ENCODE measurements around the gene STK33.

STK33 gene

DNA sequence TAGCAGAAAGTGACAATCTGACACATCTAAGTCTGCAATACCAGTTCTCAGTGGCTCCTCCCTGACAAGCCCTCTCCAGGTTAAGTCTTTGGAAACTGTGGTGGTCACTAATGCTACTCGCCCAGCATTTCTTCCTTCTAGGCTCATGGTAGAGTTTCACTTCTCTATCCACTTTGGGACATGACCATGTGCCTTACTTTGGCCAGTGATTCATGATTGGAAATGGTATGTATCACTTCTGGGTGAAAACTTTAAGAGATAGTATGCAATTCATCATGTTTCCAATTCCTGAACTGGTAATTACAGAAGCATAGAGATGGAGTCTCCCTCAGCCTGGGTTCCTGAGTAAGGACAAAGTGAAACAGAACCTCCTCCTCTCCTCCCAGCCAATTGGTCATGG lies 178.8 kb downstream of the STK33 start:
- DNase-seq (ENCODE audit: low read depth): no peak

GRCh38 chr11:8408151-8408941 lies 185.7 kb downstream of the STK33 start:
- DNase-seq (ENCODE audit: low read depth): peak; percentile 8

DNA sequence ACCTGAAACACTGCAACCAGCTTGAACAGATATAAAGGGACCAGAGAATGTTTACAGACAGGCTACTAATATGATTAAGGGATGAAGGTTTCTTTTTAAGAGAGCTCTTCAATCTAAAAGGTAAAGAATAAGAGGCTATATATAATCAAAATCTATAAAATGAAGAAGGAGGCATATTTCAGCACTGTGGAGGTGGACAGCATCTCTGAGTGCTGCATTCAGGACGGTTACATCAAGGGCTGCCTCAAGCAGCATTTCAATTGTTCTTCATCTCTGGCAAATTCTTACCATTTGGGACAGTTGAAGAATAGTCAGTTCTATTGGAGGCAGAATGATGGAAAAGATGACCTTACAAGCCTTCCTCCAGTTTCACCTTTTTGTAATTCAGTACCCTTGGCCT lies 190.7 kb downstream of the STK33 start:
- DNase-seq (ENCODE audit: low read depth): peak; percentile 22

GRCh38 chr11:8392886-8393285 lies 201.1 kb downstream of the STK33 start:
- DNase-seq (ENCODE audit: low read depth): no peak

GRCh38 chr11:8392166-8392565 lies 201.9 kb downstream of the STK33 start:
- DNase-seq (ENCODE audit: low read depth): no peak

GRCh38 chr11:8390851-8391612 lies 203.0 kb downstream of the STK33 start:
- no peak for DNase-seq (ENCODE audit: low read depth)

- DNase-seq (ENCODE audit: low read depth): no peak
Measured at GRCh38 chr11:8389029-8389996, 204.7 kb downstream of the STK33 start.

DNA sequence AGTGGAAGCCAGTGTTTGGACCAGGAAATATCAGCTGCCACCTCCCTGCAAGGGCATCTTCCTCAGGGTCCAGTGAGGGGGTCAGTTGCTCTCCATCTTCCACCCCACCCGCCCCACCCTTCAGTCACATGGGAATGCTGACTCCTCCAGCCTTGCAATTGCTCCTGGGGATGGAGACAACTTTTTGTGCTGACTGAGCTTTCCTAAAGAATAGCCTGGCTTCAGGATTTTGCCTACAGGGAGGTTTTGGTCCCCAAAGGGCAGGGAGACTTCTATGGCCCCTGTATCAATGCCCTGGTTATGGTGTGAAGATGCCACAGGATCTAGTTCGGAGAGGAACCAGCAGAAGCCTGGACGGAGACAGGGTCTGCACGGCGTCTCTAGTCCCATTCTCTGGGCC lies 206.3 kb downstream of the STK33 start:
- DNase-seq (ENCODE audit: low read depth): no peak

DNA sequence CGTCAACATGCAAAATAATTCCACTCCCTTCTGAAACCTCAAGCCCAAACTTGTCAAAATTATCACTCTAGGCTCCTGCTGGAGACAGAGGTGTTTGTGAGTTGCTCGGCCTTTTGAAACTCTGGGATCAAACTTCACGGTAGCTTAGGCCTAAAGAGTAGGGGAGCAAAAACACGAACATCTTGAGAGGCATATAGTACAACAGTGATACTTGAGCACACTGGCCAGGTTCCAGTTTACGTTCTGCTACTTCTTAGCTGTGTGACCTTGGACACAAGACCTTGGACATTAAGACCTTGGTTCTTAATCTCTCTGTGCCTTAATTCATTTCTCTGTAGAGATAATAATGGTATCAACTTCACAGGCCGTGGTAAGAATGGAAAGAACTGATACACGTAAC lies 206.9 kb downstream of the STK33 start:
- no peak for DNase-seq (ENCODE audit: low read depth)

- DNase-seq (ENCODE audit: low read depth): no peak
Measured at GRCh38 chr11:8386134-8386864, 207.7 kb downstream of the STK33 start.

- peak; percentile 47 for DNase-seq (ENCODE audit: low read depth)
Measured at GRCh38 chr11:8384199-8384821, 209.7 kb downstream of the STK33 start.

DNA sequence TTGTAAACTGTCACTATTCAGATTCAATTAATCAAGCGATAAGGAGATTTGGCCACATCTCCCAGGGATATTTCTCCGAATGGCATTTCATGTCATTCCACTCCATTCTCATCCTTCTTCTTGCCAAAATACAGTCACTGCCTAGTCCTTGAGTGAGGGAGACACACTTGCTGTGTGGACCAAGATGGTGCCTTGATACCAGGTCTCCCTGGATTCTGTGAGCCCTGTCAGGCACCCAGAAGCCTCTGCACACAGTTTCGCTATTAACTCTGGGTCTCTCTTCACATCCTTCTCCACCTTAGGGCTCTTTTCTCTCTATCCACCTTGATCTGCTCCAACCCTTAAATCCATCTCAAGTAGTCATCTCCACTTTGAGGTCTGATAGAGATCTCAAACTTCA lies 210.4 kb downstream of the STK33 start:
- no peak for DNase-seq (ENCODE audit: low read depth)

DNA sequence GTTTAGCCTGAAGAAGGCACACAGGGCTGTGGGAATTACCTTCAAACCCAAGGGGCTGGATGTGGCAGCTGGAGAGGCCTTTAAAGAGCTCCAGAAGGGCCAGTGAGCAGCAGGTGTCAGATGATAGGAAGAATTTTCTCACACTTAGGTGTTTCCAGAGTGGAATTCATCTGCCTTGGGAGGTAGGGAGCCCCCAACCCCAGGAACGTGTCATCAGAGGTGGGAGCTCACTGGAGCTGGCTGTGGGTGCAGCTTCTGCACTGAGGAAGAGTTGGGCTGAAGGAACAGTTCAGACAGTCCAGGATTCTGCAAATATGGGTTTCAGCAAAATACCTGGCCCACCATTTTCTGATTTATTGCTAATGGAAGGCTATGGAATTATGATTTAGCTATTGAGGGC lies 210.8 kb downstream of the STK33 start:
- no peak for DNase-seq (ENCODE audit: low read depth)

DNA sequence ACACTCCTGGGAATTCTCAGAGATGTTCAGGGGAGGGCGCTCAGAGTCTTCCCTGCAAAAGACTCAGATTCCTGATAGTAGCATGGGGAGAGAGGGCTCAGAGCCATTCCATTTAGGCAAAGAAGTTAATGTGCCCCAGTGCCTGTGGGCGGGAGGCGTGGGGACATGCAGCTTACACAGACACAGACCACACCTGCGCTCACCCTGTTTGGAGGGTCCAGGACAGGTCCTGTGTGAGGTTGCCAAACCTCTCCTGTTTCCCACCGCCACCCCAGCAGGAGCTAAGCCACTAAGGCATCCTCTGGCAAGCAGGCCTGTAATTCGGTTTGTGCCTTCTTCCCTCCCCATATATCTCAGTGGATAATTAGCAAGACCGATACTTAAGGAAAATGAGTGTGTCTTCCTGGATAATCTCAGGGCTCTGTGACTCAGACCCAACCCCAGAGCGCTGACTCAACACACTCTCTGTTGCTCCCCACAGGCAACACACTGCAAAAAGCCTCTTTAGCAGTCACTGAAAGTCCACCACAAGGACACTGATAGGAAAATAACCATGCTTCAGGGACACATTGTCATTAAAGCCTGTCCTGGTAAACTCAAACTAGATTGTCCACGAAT lies 211.5 kb downstream of the STK33 start:
- DNase-seq (ENCODE audit: low read depth): peak; percentile 42

- no peak for DNase-seq (ENCODE audit: low read depth)
Measured at GRCh38 chr11:8381871-8382396, 212.1 kb downstream of the STK33 start.

DNA sequence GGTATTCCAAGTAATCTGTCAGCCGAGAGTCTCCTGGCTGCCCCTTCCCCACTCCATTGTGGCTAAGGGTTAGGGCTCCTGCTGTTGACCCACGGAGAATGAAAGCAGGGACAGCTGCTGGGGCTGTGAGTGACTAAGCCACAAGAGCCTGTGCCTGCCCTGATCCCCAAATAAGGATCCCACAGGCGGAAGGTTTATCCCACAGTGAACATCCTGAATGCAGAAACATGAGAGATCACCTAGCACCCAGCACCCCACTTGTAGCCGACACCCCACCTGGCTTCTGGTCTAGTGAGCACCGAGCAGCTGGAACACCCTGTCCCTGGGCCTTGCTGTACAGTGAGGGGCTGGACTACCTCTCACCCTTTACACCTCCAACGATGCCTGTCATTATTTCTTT lies 212.7 kb downstream of the STK33 start:
- DNase-seq (ENCODE audit: low read depth): no peak

DNA sequence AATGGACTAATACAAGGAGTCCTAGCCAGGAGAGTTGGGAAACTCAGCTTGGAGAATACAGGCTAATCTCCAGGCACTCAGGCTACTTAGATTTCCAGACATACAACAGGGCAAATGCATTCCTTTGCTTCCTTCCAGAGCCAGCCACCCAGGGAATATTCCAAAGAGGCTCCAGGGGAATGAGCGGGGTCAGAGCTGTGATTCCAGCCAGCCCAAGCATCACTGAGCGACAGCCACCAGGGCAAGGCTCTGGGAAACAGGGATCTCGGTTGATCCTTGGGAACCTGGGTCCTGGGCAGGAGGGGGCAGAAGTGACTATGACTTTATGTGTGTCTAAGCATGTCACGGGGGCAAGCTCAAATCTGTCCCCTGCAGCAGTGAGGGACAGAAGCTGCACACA lies 218.1 kb downstream of the STK33 start:
- DNase-seq (ENCODE audit: low read depth): no peak

DNA sequence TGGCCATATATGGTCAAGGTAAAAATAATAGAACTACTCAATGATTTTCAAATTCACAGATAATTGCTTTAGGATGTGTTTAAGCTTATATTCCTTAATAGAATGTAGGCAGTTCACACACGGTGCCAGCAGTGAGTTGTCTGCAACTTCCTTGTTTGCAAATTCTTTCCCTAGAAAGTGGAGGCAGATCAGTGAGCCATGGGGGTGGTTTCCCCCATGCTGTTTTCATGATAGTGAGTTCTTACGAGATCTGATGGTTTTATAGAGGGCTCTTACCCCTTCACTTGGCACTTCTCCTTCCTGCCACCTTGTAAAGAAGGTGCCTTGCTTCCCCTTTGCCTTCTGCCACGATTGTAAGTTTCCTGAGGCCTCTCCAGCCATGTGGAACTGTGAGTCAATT lies 218.6 kb downstream of the STK33 start:
- no peak for DNase-seq (ENCODE audit: low read depth)

DNA sequence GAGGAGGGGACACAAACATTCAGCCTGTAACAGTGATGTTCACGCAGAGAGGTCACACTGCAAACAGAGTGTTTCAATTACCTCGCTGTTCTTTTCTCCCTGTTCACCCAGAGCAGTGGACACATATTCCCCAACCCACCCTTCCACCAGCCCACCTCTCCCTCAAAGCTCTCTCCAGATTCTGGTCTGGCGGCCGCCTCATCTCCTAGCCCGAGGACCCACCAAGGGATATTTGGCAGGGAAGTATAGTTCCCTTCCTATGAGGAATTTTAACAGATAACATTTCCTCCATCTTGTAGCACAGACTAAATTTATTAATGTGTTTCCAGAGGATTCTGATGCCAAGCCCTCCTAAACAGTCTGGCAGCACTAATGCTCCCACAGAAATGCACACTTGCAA lies 219.3 kb downstream of the STK33 start:
- no peak for DNase-seq (ENCODE audit: low read depth)
